Activated naive CD4-positive, alpha-beta T cell treated with anti-CD3 and anti-CD28 coated beads, Interleukin-2, amount 10 ng/mL, durations not matched to agents 5 hours and 36 hours (primary cell): ENCODE data around the gene TCF3. TPM values are rescaled to one million over a fixed set of nuclear protein-coding genes. Genes with fewer than 3 reads are reported as not detected.

Experiments used
- total RNA-seq, 2 experiments: library from RNA; stranded (reverse); gene quantifications; one replicate each; pipeline ENCODE4 v1.2.3, GENCODE V29; 2021

TCF3 gene
- total RNA-seq = 10 to 100 TPM; 82.3 to 89.9 TPM

GRCh38 chr19:1652471-1653299, at the start of gene TCF3:
Gene TCF3, minus strand, starts transcription at chr19:1652615. Its CDS starts 2,367 bp downstream, at chr19:1650248.

GRCh38 chr19:1605236-1606137, 46.9 kb downstream of the TCF3 start, which contains the start of gene UQCR11:
Gene UQCR11, minus strand, starts transcription at chr19:1605462. Its CDS starts 53 bp downstream, at chr19:1605409.

GRCh38 chr19:1592755-1593500, 59.5 kb downstream of the TCF3 start, which contains the start of gene MBD3:
Gene MBD3, minus strand, starts transcription at chr19:1592865. Its CDS starts 234 bp downstream, at chr19:1592631.

GRCh38 chr19:1568320-1569019, 83.9 kb downstream of the TCF3 start, which contains the start of gene MEX3D:
Gene MEX3D, minus strand, starts transcription at chr19:1568325. Its CDS starts 267 bp downstream, at chr19:1568058.

Other genes with a start within 250 kb of the TCF3 start
- 100 to 1,000 TPM; 185 to 188 TPM for gene DAZAP1, start 245.0 kb downstream of the TCF3 start, total RNA-seq
- gene RPS15, start 214.2 kb downstream of the TCF3 start, total RNA-seq = 1,000 to 10,000 TPM; 1,627 to 1,683 TPM
- gene APC2, start 202.5 kb downstream of the TCF3 start, total RNA-seq = under 1 TPM in 1 of 2 experiments, not detected in 1; 0.15 TPM
- 10 to 100 TPM; 33.2 to 35.7 TPM for gene C19orf25, start 173.4 kb downstream of the TCF3 start, total RNA-seq
- 1 to 10 TPM; 2.9 to 4.5 TPM for gene PCSK4, start 162.3 kb downstream of the TCF3 start, total RNA-seq
- gene REEP6, start 161.4 kb downstream of the TCF3 start, total RNA-seq = 1 to 10 TPM; 1.5 to 1.6 TPM
- gene ADAMTSL5, start 139.6 kb downstream of the TCF3 start, total RNA-seq = 1 to 10 TPM; 5.0 to 8.1 TPM
- not detected for gene PLK5, start 128.5 kb downstream of the TCF3 start, total RNA-seq
- 10 to 100 TPM in 1 of 2 experiments, 1 to 10 TPM in 1; 9.6 to 10.0 TPM for gene MEX3D, start 84.3 kb downstream of the TCF3 start, total RNA-seq
- 10 to 100 TPM; 74.6 to 76.7 TPM for gene MBD3, start 59.8 kb downstream of the TCF3 start, total RNA-seq
- 100 to 1,000 TPM; 151 to 175 TPM for gene UQCR11, start 47.2 kb downstream of the TCF3 start, total RNA-seq
- not detected for gene ONECUT3, start 100.9 kb upstream of the TCF3 start, total RNA-seq
- gene ATP8B3, start 159.7 kb upstream of the TCF3 start, total RNA-seq = 10 to 100 TPM; 18.8 to 20.7 TPM
- gene REXO1, start 195.9 kb upstream of the TCF3 start, total RNA-seq = 10 to 100 TPM; 44.5 to 46.7 TPM
- gene KLF16, start 211.0 kb upstream of the TCF3 start, total RNA-seq = 10 to 100 TPM; 23.4 to 25.3 TPM
- gene ABHD17A, start 232.9 kb upstream of the TCF3 start, total RNA-seq = 100 to 1,000 TPM; 247 to 248 TPM